HG03135 (cell line): ENCODE data around the gene SLC25A29.
"Not testable (repeated sequence)": the region's sequence is repeated elsewhere in the genome, so short reads cannot be mapped to it uniquely, and the experiment has no call there.

Source experiments
- ATAC-seq: cut with Tn5 transposase; IDR thresholded peaks from one replicate; pipeline ENCODE4 v1.9.1; 2021; ENCODE audit warnings: mild to moderate bottlenecking, moderate library complexity; ENCODE audit not compliant: unreplicated experiment

The SLC25A29 gene

GRCh38 chr14:100283984-100284881, 22.0 kb downstream of the SLC25A29 start:
- ATAC-seq: no peak

GRCh38 chr14:100283436-100283835, 22.8 kb downstream of the SLC25A29 start:
- not testable (repeated sequence) for ATAC-seq

- no peak for ATAC-seq
These were observed 23.4 kb downstream of the SLC25A29 start for GRCh38 chr14:100282766-100283419.

- no peak for ATAC-seq
These were observed 24.2 kb downstream of the SLC25A29 start for GRCh38 chr14:100282083-100282350.

GRCh38 chr14:100281286-100282082, 24.8 kb downstream of the SLC25A29 start:
- no peak for ATAC-seq

GRCh38 chr14:100279563-100279962, 26.7 kb downstream of the SLC25A29 start:
- no peak for ATAC-seq

- no peak for ATAC-seq
These were observed 27.1 kb downstream of the SLC25A29 start for GRCh38 chr14:100279133-100279532.

- ATAC-seq: no peak
These were observed 27.5 kb downstream of the SLC25A29 start for GRCh38 chr14:100278702-100279101.

- ATAC-seq: no peak
These were observed 31.0 kb downstream of the SLC25A29 start for GRCh38 chr14:100275214-100275613.

GRCh38 chr14:100274250-100274649, 32.0 kb downstream of the SLC25A29 start:
- ATAC-seq: no peak

GRCh38 chr14:100271247-100271939, 34.9 kb downstream of the SLC25A29 start:
- no peak for ATAC-seq

GRCh38 chr14:100268591-100269207, 37.5 kb downstream of the SLC25A29 start:
- ATAC-seq: no peak

- ATAC-seq: no peak
These were observed 38.3 kb downstream of the SLC25A29 start for GRCh38 chr14:100267990-100268389.

GRCh38 chr14:100263141-100263540, 43.1 kb downstream of the SLC25A29 start:
- ATAC-seq: no peak

- no peak for ATAC-seq
These were observed 43.7 kb downstream of the SLC25A29 start for GRCh38 chr14:100262545-100262944.

GRCh38 chr14:100261621-100262020, 44.6 kb downstream of the SLC25A29 start:
- ATAC-seq: no peak

GRCh38 chr14:100256339-100256895, 49.8 kb downstream of the SLC25A29 start:
- peak; percentile 69 for ATAC-seq

GRCh38 chr14:100252684-100253083, 53.6 kb downstream of the SLC25A29 start:
- ATAC-seq: no peak

GRCh38 chr14:100250732-100251465, 55.3 kb downstream of the SLC25A29 start:
- ATAC-seq: no peak
